GM12801 (cell line): Measurements from ENCODE around the gene ATP5PF.

Experiments
- TF ChIP-seq, protein P1 (sequence below): IDR thresholded peaks from one replicate; pipeline ENCODE4 v1.5.1; 2011; ENCODE audit warnings: control low read depth; ENCODE audit not compliant: insufficient read length; ENCODE audit errors: extremely low read depth

The ATP5PF gene

DNA sequence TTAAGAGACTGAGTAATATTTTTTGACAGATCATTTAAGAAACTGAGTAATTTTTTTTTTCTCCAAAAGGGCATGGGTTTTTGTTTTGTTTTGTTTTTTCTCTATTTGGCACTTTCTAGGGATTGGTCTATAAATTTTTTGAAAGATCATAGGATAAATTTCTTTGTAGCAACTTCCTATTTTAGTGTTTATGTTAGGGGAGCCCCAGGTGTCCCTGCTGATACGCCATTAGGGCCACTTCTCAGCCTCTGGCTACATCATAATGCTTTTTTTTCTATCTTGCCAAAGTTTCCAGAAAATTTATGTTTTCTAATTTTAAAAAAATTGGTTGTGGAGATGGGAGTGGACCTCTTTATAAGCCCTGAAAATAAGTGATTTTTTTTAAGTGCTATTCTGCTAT lies 2.7 kb upstream of the ATP5PF start:
- TF ChIP-seq, protein P1, sequence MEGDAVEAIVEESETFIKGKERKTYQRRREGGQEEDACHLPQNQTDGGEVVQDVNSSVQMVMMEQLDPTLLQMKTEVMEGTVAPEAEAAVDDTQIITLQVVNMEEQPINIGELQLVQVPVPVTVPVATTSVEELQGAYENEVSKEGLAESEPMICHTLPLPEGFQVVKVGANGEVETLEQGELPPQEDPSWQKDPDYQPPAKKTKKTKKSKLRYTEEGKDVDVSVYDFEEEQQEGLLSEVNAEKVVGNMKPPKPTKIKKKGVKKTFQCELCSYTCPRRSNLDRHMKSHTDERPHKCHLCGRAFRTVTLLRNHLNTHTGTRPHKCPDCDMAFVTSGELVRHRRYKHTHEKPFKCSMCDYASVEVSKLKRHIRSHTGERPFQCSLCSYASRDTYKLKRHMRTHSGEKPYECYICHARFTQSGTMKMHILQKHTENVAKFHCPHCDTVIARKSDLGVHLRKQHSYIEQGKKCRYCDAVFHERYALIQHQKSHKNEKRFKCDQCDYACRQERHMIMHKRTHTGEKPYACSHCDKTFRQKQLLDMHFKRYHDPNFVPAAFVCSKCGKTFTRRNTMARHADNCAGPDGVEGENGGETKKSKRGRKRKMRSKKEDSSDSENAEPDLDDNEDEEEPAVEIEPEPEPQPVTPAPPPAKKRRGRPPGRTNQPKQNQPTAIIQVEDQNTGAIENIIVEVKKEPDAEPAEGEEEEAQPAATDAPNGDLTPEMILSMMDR, result no peak

DNA sequence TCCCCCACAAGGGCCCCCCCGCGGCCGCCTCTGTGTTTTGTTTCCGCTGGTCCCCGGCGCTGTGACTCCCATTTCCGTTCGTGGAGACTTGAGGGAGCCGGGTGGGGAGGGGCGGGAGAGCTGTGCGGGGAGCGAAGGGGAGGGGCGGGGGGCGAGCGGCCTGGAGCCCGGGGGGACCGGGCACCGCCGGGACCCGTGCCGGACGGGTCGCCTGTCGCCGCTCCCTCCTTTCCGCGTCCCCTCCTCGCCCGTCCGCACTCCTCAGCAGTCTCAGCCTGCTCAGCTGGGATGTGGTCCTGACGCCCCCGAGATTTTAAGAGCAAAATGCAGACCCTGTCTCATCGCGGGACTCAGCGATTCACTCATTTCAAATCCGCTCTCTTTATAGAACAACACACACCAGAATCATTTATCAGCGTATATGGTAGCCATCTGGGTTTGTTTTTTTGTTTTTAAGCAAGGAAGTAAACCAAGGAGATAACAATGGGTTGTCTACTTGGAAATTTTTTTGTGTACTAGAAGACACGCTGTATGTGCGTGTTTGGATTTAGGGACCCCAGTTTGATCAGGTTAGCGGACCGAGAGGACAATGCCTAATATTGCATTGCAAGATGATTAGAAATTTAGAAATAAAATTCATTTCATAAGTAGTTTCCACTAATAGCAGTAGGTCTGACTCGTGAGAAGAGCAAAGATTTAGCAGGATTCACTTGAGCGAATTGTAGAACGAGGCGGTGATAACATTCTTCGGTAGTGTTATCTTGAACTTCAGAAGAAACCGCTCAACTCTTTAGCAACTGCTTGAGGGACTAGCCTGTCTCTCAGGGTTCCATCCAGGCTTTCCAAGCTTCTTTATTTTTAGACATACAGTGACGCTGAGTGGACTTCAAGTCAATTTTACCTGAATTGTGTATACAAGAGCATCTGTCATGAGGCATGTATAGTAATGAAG lies 1.2 kb upstream of the ATP5PF start:
- TF ChIP-seq, protein P1, result no peak

DNA sequence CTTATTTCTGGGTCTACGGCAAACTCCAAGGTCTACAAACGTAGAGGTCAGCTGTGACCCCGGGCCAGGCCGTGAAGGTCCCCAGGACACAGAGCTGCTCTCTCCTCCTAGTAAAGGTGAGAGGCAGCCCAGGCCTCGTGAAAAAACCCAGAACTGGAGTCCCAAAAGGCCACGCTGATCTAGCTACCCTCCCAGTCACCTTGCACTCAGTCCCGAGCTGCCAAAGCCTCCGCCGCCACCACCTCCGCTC lies 125 bp downstream of the ATP5PF start:
- TF ChIP-seq, protein P1, result no peak

DNA sequence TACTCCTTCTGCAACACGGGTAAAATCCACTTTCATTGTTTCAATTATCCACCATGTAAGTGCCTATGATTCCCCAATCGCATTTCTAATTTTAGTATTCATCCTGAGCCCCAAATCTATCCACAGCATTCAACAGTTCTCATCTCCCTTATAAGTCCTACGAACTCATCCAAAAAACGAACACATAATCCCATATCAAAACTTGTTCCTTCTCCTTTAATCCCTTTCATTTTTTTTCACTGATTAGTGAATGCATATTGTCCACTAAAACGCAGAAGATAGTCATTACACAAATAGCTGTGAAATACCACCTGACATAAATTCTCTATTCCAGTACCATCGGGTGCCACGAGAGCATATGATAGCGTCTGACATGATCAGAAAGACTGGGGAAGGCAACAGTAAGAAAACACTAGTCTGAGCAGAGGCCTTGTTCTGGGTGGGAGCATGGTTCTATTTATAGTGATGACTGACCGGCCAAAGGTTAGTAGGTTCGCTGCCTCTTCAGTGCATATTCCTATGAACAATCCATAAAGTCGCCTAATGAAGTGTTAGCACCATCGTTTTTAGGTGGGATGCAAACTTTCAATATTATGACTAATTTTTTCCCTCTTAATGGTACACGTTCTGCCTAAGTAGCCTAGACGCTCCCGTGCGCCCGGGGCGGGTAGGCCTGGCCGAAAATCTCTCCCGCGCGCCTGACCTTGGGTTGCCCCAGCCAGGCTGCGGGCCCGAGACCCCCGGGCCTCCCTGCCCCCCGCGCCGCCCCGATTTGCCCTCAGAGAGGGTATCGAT lies 648 bp downstream of the ATP5PF start:
- TF ChIP-seq, protein P1, result no peak

DNA sequence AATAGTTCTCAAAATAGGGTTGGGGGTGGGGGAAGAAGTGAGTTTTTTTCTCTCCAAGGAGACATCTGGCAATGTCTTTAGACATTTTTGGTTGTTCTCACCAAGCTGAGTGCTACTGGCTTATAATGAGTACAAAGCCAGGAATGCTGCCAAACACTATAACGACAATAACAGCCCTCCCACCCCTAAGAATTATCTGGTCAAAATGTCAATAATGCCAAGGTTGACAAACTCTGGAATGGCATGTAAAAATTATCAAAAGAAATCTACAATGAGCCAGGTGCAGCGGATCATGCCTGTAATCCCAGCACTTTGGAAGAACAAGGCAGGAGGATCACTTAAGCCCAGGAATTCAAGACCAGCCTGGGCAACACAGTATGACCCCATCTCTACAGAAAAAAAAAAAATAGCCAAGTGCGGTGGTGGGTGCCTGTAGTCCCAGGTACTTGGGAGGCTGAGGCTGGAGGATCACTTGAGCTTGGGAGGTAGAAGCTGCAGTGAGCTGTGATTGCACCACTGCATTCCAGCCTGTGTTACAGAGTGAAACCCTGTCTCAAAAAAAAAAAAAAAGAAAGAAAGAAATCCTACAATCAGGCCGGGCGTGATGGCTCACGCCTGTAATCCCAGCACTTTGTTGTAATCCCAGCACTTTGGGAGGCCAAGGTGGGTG lies 2.5 kb downstream of the ATP5PF start:
- TF ChIP-seq, protein P1, result no peak

DNA sequence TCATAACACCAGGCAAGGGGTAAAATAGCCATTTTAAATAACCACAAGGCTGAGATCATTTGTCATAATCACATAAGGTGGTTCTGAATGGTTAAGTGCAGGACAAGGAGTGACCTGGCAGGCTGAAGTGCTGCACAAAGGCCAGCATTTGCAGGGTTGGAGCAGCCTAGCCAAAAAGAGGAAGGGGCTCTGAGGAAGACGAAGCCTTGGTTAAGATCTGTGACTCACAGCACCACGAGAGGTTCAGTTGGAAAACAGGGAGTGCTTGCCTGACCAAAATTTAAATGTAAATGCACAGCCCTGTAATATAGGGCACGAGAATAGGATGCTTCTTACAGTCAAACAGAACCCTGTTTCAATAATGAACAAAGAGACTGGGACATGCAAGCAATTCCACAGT lies 12.1 kb downstream of the ATP5PF start:
- TF ChIP-seq, protein P1, result no peak

DNA sequence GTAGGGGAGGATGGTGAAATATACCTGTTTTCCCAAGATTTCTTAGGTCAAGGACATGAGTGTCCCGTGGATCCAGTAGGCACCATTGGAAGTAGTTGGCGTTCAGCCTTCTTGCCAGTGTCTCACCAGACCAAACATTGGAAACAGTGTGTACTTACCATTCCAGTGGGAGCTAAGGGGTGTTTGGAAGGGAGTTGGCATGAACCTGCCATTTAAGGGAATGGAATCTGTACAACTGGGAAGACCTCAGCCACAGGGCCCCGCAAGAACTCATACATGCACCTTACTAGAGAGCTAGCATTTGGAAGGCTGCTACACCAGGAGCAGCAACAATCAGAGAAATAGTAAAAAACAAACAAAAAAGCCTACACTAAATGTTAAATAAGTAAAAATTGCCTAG lies 12.7 kb downstream of the ATP5PF start:
- TF ChIP-seq, protein P1, result no peak
